KBM-7 (cell line): ENCODE measurements around the gene RHBDL1.

Source experiments
- DNase-seq: peaks from one replicate; pipeline ENCODE4 v3.0.0-alpha.2; 2015
- in situ Hi-C: fragments of 300-500 bp; cut with MboI; formaldehyde crosslinking; loops from 2 replicates; pipeline ENCODE4 v1.14.3; 2020; ENCODE audit warnings: low sequenced_read_pairs, low pct_unique_long_range_greater_than_20kb, mixed read lengths

Gene RHBDL1

GRCh38 chr16:671353-672131 lies 3.9 kb upstream of the RHBDL1 start:
- in situ Hi-C loops = no loop called here
- DNase-seq = no peak

DNA sequence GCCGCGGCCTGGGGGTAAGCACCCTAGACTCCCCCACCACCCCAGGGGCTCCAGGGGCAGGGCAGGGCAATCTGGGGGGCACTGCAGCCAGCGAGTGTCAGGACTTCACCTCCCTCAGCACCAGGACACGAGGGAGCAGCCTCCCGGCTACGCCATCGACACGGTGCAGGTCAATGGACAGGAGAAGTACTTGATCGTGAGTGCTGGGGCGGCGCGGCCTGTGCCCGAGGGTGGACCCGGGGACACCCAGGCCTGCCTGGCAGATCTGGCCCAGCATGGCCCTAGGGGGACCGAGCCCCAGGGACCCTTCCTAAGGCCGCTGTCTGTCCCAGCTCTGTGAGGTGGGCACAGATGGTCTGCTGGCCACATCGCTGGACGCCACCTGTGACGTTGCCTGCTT lies 3.1 kb upstream of the RHBDL1 start:
- in situ Hi-C loops = no loop called here
- no peak for DNase-seq

DNA sequence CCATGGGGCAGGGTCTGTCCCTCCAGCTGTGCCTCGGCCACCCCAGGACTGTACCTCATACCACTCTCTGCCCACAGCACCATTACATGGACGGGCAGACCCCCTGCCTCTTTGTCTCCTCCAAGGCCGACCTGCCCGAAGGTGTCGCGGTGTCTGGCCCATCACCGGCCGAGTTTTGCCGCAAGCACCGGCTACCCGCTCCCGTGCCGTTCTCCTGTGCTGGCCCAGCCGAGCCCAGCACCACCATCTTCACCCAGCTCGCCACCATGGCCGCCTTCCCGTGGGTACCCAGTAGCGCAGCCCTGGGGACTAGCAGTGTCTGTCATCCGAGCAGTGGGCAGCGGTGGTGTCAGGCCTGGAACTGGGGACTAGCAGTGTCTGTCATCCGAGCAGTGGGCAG lies 2.6 kb upstream of the RHBDL1 start:
- in situ Hi-C loops = no loop called here
- no peak for DNase-seq

DNA sequence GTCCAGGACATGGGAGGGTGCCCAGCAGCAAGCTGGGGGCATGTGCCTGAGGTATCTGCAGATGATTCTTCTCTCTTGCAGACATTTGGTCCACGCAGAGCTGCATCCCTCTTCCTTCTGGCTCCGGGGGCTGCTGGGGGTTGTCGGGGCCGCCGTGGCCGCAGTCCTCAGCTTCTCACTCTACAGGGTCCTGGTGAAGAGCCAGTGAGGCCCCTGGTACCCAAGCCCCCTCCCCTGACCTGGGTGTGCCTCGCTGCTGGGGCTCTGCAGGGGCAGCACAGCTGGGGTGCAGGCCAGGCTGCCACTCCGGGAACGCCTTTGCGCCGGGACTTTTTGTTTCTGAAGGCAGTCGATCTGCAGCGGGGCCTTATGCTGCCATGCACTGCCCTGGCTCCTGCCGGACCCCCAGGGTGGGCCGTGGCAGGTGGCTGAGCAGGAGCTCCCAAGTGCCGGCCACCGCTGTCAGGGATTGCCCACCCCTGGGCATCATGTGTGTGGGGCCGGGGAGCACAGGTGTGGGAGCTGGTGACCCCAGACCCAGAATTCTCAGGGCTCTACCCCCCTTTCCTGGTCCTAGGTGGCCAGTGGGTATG lies 2.0 kb upstream of the RHBDL1 start:
- DNase-seq = no peak
- in situ Hi-C loops = no loop called here

DNA sequence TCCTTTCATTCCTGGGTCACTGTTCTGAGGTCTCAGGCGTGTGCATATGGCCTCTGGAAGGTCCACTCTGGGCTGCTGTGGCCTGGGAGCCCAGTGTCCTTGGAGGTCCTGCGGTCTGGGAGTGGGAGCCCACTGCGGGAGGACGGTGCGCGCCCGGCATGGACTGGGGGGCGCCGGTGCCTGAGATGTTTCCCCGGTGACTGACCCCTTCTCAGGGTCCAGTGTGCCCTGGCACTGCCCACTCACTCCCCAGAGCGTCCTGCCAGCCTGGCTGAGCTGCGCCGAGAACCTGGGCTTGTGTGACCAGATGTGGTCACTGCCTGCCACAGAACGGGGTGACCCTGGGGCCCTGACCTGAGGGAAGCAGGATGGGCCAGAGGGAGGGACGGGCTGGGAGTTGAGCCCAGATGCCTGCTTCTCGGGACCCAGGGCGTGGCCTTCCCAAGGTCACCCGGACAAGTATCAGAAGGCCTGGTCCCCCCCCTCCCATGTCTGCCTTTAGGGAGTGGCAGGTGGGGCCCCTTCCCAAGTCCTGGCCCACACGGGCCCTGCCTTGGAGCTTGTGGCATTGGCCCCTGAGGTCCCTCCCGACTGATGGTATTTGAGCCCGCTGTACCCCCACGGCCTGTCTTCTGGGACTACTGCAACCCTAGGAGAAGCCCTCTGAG lies 1.1 kb upstream of the RHBDL1 start:
- DNase-seq = no peak
- in situ Hi-C loops = no loop called here

DNA sequence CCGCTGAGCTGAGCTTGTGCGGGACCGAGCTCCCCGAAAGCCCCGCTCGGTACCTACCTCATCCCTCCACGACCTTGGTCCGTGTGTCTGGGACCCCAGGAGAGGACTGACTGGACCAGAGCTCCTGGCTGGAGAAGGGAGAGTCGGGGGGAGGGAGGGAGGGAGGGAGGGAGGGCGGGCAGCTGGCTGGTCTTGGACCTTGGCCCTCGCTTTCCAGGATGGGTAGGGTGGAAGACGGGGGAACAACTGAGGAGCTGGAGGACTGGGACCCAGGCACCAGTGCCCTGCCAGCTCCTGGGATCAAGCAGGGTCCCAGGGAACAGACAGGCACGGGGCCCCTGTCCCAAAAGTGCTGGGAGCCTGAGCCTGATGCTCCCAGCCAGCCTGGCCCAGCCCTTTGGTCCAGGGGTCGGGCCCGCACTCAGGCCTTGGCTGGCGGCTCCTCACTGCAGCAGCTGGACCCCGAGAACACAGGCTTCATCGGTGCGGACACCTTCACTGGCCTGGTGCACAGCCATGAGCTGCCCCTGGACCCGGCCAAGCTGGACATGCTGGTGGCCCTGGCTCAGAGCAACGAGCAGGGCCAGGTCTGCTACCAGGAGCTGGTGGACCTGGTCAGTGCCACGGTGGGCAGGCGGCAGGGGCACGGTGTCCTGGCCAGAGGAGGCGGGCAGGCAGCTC lies 553 bp downstream of the RHBDL1 start:
- no peak for DNase-seq
- in situ Hi-C loops = no loop called here

DNA sequence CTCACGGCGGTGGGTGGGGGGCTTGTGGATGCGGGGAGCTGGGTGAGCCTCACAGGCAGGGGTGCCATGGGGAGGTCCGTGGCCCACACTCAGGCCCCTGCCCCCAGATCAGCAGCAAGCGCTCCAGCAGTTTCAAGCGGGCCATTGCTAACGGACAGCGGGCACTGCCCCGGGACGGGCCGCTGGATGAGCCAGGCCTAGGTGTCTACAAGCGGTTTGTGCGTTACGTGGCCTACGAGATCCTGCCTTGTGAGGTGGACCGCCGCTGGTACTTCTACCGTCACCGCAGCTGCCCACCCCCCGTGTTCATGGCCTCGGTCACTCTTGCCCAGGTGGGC lies 1.1 kb downstream of the RHBDL1 start:
- no peak for DNase-seq
- in situ Hi-C loops = no loop called here

DNA sequence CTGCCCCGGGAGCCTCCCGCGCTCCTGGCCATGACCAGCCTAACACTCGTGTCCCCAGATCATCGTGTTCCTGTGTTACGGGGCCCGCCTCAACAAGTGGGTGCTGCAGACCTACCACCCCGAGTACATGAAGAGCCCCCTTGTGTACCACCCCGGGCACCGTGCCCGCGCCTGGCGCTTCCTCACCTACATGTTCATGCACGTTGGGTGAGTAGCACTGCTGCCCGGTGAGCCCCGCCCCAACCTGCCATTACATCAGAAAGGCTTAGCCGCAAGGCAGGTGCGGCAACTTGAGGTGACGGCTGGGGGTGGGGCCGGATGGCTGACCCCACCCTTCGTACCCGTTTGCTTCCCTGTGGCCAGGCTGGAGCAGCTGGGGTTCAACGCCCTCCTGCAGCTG lies 1.4 kb downstream of the RHBDL1 start:
- in situ Hi-C loops = no loop called here
- no peak for DNase-seq

- no peak for DNase-seq
- in situ Hi-C loops = no loop called here
Observed at GRCh38 chr16:677316-678190, 2.1 kb downstream of the RHBDL1 start.

DNA sequence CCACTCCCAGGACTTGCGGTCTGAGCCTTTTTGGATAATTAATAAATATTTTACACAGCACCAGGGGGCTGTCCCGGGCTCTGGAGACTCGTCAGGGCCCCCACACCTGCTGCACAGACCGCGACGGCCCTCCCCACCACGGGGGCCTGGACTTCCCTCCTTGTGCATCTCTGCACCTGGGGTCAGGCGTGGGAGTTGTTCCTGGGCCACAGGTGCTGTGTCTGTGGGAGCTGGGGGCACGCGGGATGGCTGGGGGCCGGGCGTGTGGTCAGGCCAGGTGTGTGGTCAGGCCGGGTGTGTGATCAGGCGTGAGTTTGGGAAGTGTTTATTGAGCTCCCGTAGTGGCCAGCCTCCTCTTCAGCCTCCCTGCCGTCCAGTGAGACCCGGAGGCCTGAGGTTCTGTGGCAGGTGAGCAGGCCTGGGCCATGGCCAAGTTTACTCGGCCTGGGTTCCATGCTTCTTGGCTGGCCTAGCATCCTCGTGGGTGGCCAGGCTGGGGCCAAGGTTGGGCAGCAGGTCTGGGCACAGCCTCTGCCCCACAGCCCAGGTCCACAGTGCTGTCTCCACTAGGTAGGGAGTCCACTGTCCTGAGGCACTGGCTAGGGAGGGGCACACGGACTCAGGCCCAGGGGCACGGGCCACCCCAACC lies 2.9 kb downstream of the RHBDL1 start:
- DNase-seq = no peak
- in situ Hi-C loops = no loop called here

DNA sequence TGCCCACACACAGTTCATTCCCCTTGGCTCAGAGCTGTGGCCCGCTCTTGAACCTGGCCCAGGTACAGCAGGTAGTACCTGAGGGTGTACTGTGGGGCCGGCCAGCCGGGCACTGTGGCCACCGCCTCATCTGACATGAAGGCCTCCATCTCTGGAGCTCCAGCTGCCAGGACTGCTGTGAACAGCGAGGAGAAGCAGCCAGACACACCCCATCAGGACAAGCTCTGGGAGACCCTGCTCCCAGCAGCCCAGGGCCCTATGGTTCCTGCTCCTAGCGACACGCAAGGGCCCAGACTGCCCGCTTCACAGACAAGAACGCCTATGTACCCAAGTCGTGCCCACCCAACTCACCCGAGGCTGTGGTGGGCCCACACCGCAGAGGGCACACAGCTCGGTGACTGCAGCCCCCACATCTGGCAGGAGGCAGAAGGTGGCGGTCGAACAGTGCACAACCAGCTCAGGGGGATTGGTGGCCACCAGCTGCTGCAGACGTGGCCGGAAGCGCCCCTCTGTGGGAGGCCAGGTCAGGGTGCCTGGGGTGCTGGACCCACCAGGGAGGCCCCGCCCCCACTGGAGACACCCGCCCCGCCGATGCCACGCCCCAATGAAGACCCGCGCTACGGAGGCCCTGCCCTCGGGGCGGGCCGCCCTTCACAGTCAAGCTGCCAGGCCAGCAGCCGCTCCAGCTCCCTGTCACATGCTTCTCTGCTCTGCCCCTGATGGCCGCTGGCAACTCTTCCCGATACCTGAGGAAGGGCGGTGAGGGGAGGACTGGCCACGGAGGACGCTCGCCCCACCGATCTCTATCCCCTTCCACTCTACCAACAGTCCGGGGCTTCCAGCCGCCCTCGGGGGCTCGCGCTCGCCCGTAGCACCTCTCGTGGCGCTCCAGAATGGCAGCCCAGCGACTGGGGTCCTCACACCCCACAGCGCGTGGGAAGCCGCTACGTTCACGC lies 3.7 kb downstream of the RHBDL1 start:
- in situ Hi-C loops = no loop called here
- peak; percentile 55 for DNase-seq

- in situ Hi-C loops = no loop called here
- peak; percentile 83 for DNase-seq
Observed at GRCh38 chr16:679814-680624, 4.5 kb downstream of the RHBDL1 start, which contains the start of gene STUB1. TSS of gene STUB1 (plus strand) at chr16:680410. CDS start at chr16:680526, 116 bp downstream.

- in situ Hi-C loops = no loop called here
- no peak for DNase-seq
Observed at GRCh38 chr16:680625-680945, 5.1 kb downstream of the RHBDL1 start.

DNA sequence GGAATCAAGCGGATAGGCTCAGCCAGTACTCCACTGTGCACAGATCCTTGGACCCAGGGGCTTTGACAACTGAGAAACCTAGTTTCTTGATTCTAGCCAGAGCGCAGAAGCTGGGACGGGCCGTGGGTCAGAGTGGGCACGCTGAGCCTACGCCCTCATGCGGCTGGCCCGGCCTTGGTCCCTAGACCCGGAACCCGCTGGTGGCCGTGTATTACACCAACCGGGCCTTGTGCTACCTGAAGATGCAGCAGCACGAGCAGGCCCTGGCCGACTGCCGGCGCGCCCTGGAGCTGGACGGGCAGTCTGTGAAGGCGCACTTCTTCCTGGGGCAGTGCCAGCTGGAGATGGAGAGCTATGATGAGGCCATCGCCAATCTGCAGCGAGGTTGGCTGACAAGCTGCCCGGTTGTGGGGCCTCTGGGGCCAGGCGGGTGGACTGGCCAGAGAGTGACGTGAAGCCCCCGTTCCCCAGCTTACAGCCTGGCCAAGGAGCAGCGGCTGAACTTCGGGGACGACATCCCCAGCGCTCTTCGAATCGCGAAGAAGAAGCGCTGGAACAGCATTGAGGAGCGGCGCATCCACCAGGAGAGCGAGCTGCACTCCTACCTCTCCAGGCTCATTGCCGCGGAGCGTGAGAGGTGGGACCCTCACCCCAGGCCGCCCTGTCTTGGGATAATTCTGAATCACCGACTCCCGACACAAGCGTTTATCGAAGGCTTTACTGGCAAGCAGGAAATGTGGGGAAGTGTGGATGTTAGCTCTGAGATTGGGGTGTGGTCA lies 5.7 kb downstream of the RHBDL1 start:
- in situ Hi-C loops = no loop called here
- peak; percentile 49 for DNase-seq

GRCh38 chr16:681746-682427 lies 6.4 kb downstream of the RHBDL1 start:
- DNase-seq = no peak
- in situ Hi-C loops = no loop called here
